Neural cell (in vitro differentiated cells): Measurements from ENCODE around the gene AXIN1. TPM values are rescaled to one million over a fixed set of nuclear protein-coding genes. Genes with fewer than 3 reads are reported as not detected.

ENCODE experiments used
- H2AFZ ChIP-seq: fragments of 200-600, 300-800 bp; sonication (generic), shearing (Covaris generic); 2 replicates; pipeline ENCODE4 v1.6.0; 2014; ENCODE audit warnings: low read depth, mild to moderate bottlenecking, antibody characterized with exemption, low read length, moderate library complexity
- H3F3A ChIP-seq: fragments of 200-600 bp; shearing (Covaris generic); 2 replicates; pipeline ENCODE4 v1.6.1; 2016; ENCODE audit warnings: mild to moderate bottlenecking, moderate library complexity, mixed read lengths, antibody characterized with exemption, low read length; ENCODE audit not compliant: insufficient read depth, poor library complexity, severe bottlenecking
- H3K27ac ChIP-seq: fragments of 200-600, 300-800 bp; sonication (generic), shearing (Covaris generic); 2 replicates; pipeline ENCODE4 v1.5.1; 2014; ENCODE audit warnings: mild to moderate bottlenecking, low read length, moderate library complexity
- H3K27me3 ChIP-seq: fragments of 300-800, 200-600 bp; sonication (generic), shearing (Covaris generic); 2 replicates; pipeline ENCODE4 v1.6.0; 2014; ENCODE audit warnings: mild to moderate bottlenecking, low read depth, low read length, moderate library complexity; ENCODE audit not compliant: insufficient read depth
- H3K36me3 ChIP-seq: fragments of 300-800, 200-600 bp; sonication (generic), shearing (Covaris generic); 2 replicates; pipeline ENCODE4 v1.5.1; 2014; ENCODE audit warnings: mild to moderate bottlenecking, antibody characterized with exemption, low read length, moderate library complexity; ENCODE audit not compliant: insufficient read depth
- H3K4me2 ChIP-seq: fragments of 300-800, 200-600 bp; sonication (generic), shearing (Covaris generic); 2 replicates; pipeline ENCODE4 v1.6.0; 2014; ENCODE audit warnings: mild to moderate bottlenecking, low read length
- H3K4me3 ChIP-seq: fragments of 300-800, 200-600 bp; sonication (generic), shearing (Covaris generic); 2 replicates; pipeline ENCODE4 v1.5.1; 2014; ENCODE audit warnings: mild to moderate bottlenecking, low read length, moderate library complexity
- H3K79me2 ChIP-seq: fragments of 200-600 bp; shearing (Covaris generic); replicated peaks from 2 replicates; pipeline ENCODE4 v1.6.0; 2014; ENCODE audit warnings: mild to moderate bottlenecking, low read length, moderate library complexity; ENCODE audit not compliant: insufficient read depth
- H3K9ac ChIP-seq: fragments of 300-800, 200-600 bp; sonication (generic), shearing (Covaris generic); 2 replicates; pipeline ENCODE4 v1.6.1; 2016; ENCODE audit warnings: mild to moderate bottlenecking, low read length, mixed read lengths
- H3K9me2 ChIP-seq: fragments of 200-600 bp; shearing (Covaris generic); 2 replicates; pipeline ENCODE4 v1.6.1; 2016; ENCODE audit warnings: mild to moderate bottlenecking, low read length, mixed read lengths; ENCODE audit not compliant: insufficient read depth
- H3K9me3 ChIP-seq: fragments of 200-600, 300-800 bp; sonication (generic), shearing (Covaris generic); 2 replicates; pipeline ENCODE4 v1.6.1; 2016; ENCODE audit warnings: mild to moderate bottlenecking, mixed run types, low read length, moderate library complexity, mixed read lengths
- H4K20me1 ChIP-seq: fragments of 200-600 bp; shearing (Covaris generic); 2 replicates; pipeline ENCODE4 v1.6.1; 2016; ENCODE audit warnings: mild to moderate bottlenecking, mixed run types; ENCODE audit not compliant: insufficient read depth
- CTCF ChIP-seq: fragments of 450-650 bp; IDR thresholded peaks from 2 replicates; pipeline ENCODE4 v1.5.1; 2014; ENCODE audit warnings: antibody characterized with exemption, mild to moderate bottlenecking, moderate library complexity; ENCODE audit not compliant: poor library complexity, severe bottlenecking
- EP300 ChIP-seq: fragments of 450-650 bp; conservative IDR thresholded peaks from 2 replicates; pipeline ENCODE4 v1.6.1; 2014; ENCODE audit warnings: antibody characterized with exemption, mild to moderate bottlenecking, moderate library complexity; ENCODE audit not compliant: poor library complexity, severe bottlenecking
- EZH2 ChIP-seq: fragments of 200-600, 300-800 bp; shearing (Covaris generic), sonication (generic); IDR thresholded peaks from 2 replicates; pipeline ENCODE4 v1.6.1; 2014; ENCODE audit warnings: antibody characterized with exemption, low read length, borderline replicate concordance, mild to moderate bottlenecking; ENCODE audit not compliant: insufficient read depth, poor library complexity, severe bottlenecking
- MXI1 ChIP-seq: fragments of 450-650 bp; conservative IDR thresholded peaks from 2 replicates; pipeline ENCODE4 v1.6.1; 2014; ENCODE audit warnings: antibody characterized with exemption, mild to moderate bottlenecking; ENCODE audit not compliant: poor library complexity, severe bottlenecking
- POLR2AphosphoS5 ChIP-seq: IDR thresholded peaks from 2 replicates; pipeline ENCODE4 v1.6.1; 2012
- RAD21 ChIP-seq: fragments of 450-650 bp; conservative IDR thresholded peaks from 2 replicates; pipeline ENCODE4 v1.6.1; 2014; ENCODE audit warnings: antibody characterized with exemption, mild to moderate bottlenecking, moderate library complexity
- REST ChIP-seq: IDR thresholded peaks from 2 replicates; pipeline ENCODE4 v1.6.1; 2012; ENCODE audit warnings: borderline replicate concordance
- SMC3 ChIP-seq: fragments of 450-650 bp; conservative IDR thresholded peaks from 2 replicates; pipeline ENCODE4 v1.6.1; 2014; ENCODE audit warnings: antibody characterized with exemption, mild to moderate bottlenecking, moderate library complexity; ENCODE audit not compliant: poor library complexity
- TAF1 ChIP-seq: IDR thresholded peaks from 2 replicates; pipeline ENCODE4 v1.6.1; 2012; ENCODE audit warnings: low read depth
- polyA plus RNA-seq: library from polyadenylated mRNA; depleted of rRNA; stranded (reverse); fragments of >200 nt; gene quantifications from 2 replicates; pipeline ENCODE4 v1.2.3, GENCODE V29; 2014

The AXIN1 gene
- polyA plus RNA-seq, 1 donor from 2014 or later = 30.5 TPM

GRCh38 chr16:309476-309875, 43.0 kb downstream of the AXIN1 start:
- no peak overlapping the region for H2AFZ ChIP-seq
- TF ChIP-seq RAD21 = no peak
- TF ChIP-seq REST = no peak
- no peak for TF ChIP-seq EP300
- no peak for TF ChIP-seq MXI1
- no peak for TF ChIP-seq CTCF
- TF ChIP-seq EZH2 = no peak
- TF ChIP-seq SMC3 = no peak
- no peak for TF ChIP-seq TAF1
- no peak for TF ChIP-seq POLR2AphosphoS5
- no peaks in the 10 kb centered on the region for H3K9me3 ChIP-seq
- no peaks in the 10 kb centered on the region for H3K79me2 ChIP-seq
- H3K4me2 ChIP-seq = no peak overlapping the region
- no peaks in the 10 kb centered on the region for H4K20me1 ChIP-seq
- H3K9me2 ChIP-seq = no peaks in the 10 kb centered on the region
- H3K27me3 ChIP-seq = no peaks in the 10 kb centered on the region
- H3K4me3 ChIP-seq = no peak overlapping the region
- no peaks in the 10 kb centered on the region for H3F3A ChIP-seq
- no peaks in the 10 kb centered on the region for H3K36me3 ChIP-seq
- H3K9ac ChIP-seq = no peak overlapping the region
- H3K27ac ChIP-seq = no peak overlapping the region

GRCh38 chr16:307691-308312, 44.7 kb downstream of the AXIN1 start:
- Histone ChIP-seq H2AFZ (no peak overlapping the region), H3F3A (no peaks in the 10 kb centered on the region), H3K9ac (no peak overlapping the region), H3K27ac (no peak overlapping the region), H3K9me3 (no peaks in the 10 kb centered on the region), H3K4me2 (no peak overlapping the region), H3K36me3 (no peaks in the 10 kb centered on the region), H3K79me2 (no peaks in the 10 kb centered on the region), H3K4me3 (no peak overlapping the region), H3K9me2 (no peaks in the 10 kb centered on the region), H3K27me3 (no peaks in the 10 kb centered on the region), H4K20me1 (no peaks in the 10 kb centered on the region)
- TF ChIP-seq TAF1 (no peak), POLR2AphosphoS5 (no peak), REST (no peak), EP300 (no peak), MXI1 (no peak), SMC3 (no peak), EZH2 (no peak), RAD21 (no peak), CTCF (no peak)
